Gastrocnemius medialis (tissue), 4 donors: Measurements from ENCODE around the gene HTR5A.

Experiments used
- POLR2A ChIP-seq, 2 donors: fragments of 450-650 bp; IDR thresholded peaks; one replicate each; pipeline ENCODE4 v1.6.1; 2017; ENCODE audit warnings: antibody characterized with exemption in 2 of 2, mild to moderate bottlenecking in 2 of 2, moderate library complexity in 2 of 2
- TF ChIP-seq, protein P1 (sequence below), 5 experiments: fragments of 450-650 bp in 3 of 5; fragments of 200-600 bp in 2 of 5; sonication (generic) in 2 of 5; IDR thresholded peaks in 4 of 5; conservative IDR thresholded peaks in 1 of 5; 1 replicate in 4 of 5; 2 replicates in 1 of 5; pipeline ENCODE4 v1.5.1; 2016 to 2019; ENCODE audit warnings: antibody characterized with exemption in 5 of 5, mild to moderate bottlenecking in 3 of 5, moderate library complexity in 3 of 5

- TF ChIP-seq, protein P1, sequence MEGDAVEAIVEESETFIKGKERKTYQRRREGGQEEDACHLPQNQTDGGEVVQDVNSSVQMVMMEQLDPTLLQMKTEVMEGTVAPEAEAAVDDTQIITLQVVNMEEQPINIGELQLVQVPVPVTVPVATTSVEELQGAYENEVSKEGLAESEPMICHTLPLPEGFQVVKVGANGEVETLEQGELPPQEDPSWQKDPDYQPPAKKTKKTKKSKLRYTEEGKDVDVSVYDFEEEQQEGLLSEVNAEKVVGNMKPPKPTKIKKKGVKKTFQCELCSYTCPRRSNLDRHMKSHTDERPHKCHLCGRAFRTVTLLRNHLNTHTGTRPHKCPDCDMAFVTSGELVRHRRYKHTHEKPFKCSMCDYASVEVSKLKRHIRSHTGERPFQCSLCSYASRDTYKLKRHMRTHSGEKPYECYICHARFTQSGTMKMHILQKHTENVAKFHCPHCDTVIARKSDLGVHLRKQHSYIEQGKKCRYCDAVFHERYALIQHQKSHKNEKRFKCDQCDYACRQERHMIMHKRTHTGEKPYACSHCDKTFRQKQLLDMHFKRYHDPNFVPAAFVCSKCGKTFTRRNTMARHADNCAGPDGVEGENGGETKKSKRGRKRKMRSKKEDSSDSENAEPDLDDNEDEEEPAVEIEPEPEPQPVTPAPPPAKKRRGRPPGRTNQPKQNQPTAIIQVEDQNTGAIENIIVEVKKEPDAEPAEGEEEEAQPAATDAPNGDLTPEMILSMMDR (IDR thresholded peaks at IDR 0.05 in 4 of 5, conservative IDR thresholded peaks at IDR 0.05 in 1 of 5): no peak
- no peak for TF ChIP-seq POLR2A (IDR thresholded peaks at IDR 0.05)
Measured at GRCh38 chr7:155054761-155055160, 15.4 kb upstream of the HTR5A start.
